ENCODE data around the gene PIEZO1.

DNA sequence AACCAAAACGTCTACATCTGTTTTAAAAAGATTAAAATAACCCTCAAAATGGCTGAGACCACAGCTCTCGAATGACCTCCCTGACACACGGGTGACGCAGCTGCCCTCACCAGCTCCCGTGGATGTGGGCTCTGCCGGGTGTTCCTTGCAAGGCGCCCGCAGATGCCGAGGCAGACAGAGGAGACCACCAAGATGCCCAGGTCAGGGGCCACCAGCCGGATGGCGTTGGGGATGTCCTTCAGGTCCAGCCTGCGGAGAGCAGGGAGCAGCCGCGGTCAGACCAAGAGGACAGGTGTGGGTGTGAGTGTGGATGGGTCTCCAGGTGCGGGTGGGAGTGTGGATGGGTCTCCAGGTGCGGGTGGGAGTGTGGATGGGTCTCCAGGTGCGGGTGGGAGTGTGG is 43.7 kb downstream of the PIEZO1 start:
- no peak for TF ChIP-seq CTCF (IDR thresholded peaks at IDR 0.05)
- TF ChIP-seq POLR2A (IDR thresholded peaks at IDR 0.05) = no peak
